ENCODE measurements around the gene MDM2.
"Not testable (repeated sequence)": the region's sequence is repeated elsewhere in the genome, so short reads cannot be mapped to it uniquely, and the experiment has no call there.

MDM2 gene

DNA sequence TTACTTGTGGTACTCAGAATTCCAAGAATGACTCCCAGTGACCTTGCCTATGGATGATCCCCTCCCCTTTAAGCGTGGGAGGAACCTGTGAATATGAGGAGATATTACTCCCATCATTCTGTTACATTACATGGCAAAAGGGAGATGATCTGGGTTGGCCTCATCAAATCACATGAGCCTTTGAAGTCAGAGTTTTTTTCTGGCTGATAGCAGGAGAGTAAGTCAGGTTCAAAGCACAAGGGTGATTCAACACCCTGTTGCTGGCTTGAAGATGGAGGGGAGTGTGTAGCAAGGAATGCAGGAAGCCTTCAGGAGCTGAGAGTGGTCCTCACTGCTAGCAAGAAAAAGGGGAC is 9.1 kb upstream of the MDM2 start:
- no peaks in the 10 kb centered on the region for H3K4me1 ChIP-seq (ENCODE audit: low read length)
- H2AFZ ChIP-seq (ENCODE audit: low read depth, low read length): no peak overlapping the region
- H4K20me1 ChIP-seq (ENCODE audit: insufficient read depth, low read length): no peaks in the 10 kb centered on the region
- TF ChIP-seq, protein P1, sequence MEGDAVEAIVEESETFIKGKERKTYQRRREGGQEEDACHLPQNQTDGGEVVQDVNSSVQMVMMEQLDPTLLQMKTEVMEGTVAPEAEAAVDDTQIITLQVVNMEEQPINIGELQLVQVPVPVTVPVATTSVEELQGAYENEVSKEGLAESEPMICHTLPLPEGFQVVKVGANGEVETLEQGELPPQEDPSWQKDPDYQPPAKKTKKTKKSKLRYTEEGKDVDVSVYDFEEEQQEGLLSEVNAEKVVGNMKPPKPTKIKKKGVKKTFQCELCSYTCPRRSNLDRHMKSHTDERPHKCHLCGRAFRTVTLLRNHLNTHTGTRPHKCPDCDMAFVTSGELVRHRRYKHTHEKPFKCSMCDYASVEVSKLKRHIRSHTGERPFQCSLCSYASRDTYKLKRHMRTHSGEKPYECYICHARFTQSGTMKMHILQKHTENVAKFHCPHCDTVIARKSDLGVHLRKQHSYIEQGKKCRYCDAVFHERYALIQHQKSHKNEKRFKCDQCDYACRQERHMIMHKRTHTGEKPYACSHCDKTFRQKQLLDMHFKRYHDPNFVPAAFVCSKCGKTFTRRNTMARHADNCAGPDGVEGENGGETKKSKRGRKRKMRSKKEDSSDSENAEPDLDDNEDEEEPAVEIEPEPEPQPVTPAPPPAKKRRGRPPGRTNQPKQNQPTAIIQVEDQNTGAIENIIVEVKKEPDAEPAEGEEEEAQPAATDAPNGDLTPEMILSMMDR (IDR thresholded peaks at IDR 0.05; ENCODE audit: low read depth, low read length): no peak
- no peak for TF ChIP-seq EZH2phosphoT487 (IDR thresholded peaks at IDR 0.05; ENCODE audit: low read depth)
- no peak overlapping the region for H3K4me2 ChIP-seq (ENCODE audit: low read length)
- H3K27me3 ChIP-seq (ENCODE audit: low read depth, low read length): no peaks in the 10 kb centered on the region
- no peak overlapping the region for H3K9ac ChIP-seq (ENCODE audit: low read length)
- no peak overlapping the region for H3K27ac ChIP-seq (ENCODE audit: low read length)
- H3K9me3 ChIP-seq (ENCODE audit: insufficient read depth, low read length): no peaks in the 10 kb centered on the region
- H3K79me2 ChIP-seq (ENCODE audit: low read length): no peaks in the 10 kb centered on the region
- H3K4me3 ChIP-seq (ENCODE audit: low read length): no peak overlapping the region
- H3K36me3 ChIP-seq (replicated peaks; ENCODE audit: low read depth, low read length): no peaks in the 10 kb centered on the region

DNA sequence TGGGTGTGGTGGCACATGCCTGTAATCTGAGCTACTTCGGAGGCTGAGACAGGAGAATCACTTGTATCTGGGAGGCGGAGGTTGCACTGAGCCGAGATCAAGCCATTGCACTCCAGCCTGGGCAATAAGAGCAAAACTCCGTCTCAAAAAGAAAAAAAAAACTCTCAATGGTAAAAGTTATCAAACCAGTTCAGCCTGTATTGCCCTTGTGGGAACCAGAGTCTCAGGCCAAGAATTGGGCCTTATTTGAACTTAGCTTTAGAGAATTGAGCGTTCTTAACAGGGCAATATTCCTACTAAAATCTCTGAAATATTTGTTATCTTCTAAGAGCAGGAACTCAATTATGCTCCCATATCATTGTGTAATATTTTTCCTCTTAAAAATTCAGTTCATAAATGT is 7.7 kb upstream of the MDM2 start:
- no peak overlapping the region for H3K27ac ChIP-seq (ENCODE audit: low read length)
- TF ChIP-seq, protein P1 (IDR thresholded peaks at IDR 0.05; ENCODE audit: low read depth, low read length): no peak
- TF ChIP-seq EZH2phosphoT487 (IDR thresholded peaks at IDR 0.05; ENCODE audit: low read depth): no peak

GRCh38 chr12:68801124-68801523 is 6.9 kb upstream of the MDM2 start:
- H2AFZ ChIP-seq (ENCODE audit: low read depth, low read length); H3K27me3 ChIP-seq (ENCODE audit: low read depth, low read length); H3K4me1 ChIP-seq (ENCODE audit: low read length); H3K9ac ChIP-seq (ENCODE audit: low read length); H3K4me2 ChIP-seq (ENCODE audit: low read length); H3K79me2 ChIP-seq (ENCODE audit: low read length); H4K20me1 ChIP-seq (ENCODE audit: insufficient read depth, low read length); H3K9me3 ChIP-seq (ENCODE audit: insufficient read depth, low read length); H3K36me3 ChIP-seq (replicated peaks; ENCODE audit: low read depth, low read length); H3K4me3 ChIP-seq (ENCODE audit: low read length); H3K27ac ChIP-seq (ENCODE audit: low read length): not testable (repeated sequence)

More for the DNA sequence above, 7.7 kb upstream of the MDM2 start:
- Histone ChIP-seq H2AFZ (ENCODE audit: low read depth, low read length) (no peak overlapping the region), H3K9me3 (ENCODE audit: insufficient read depth, low read length) (no peaks in the 10 kb centered on the region), H3K4me3 (ENCODE audit: low read length) (no peak overlapping the region), H4K20me1 (ENCODE audit: insufficient read depth, low read length) (no peaks in the 10 kb centered on the region), H3K4me1 (ENCODE audit: low read length) (no peaks in the 10 kb centered on the region), H3K9ac (ENCODE audit: low read length) (no peak overlapping the region), H3K36me3 (replicated peaks; ENCODE audit: low read depth, low read length) (no peaks in the 10 kb centered on the region), H3K79me2 (ENCODE audit: low read length) (no peaks in the 10 kb centered on the region), H3K4me2 (ENCODE audit: low read length) (no peak overlapping the region), H3K27me3 (ENCODE audit: low read depth, low read length) (no peaks in the 10 kb centered on the region)

- not testable (repeated sequence) for H3K4me3 ChIP-seq (ENCODE audit: low read length); H3K27me3 ChIP-seq (ENCODE audit: low read depth, low read length); H3K9ac ChIP-seq (ENCODE audit: low read length); H3K9me3 ChIP-seq (ENCODE audit: insufficient read depth, low read length); H3K4me1 ChIP-seq (ENCODE audit: low read length); H3K4me2 ChIP-seq (ENCODE audit: low read length); H2AFZ ChIP-seq (ENCODE audit: low read depth, low read length); H4K20me1 ChIP-seq (ENCODE audit: insufficient read depth, low read length); H3K27ac ChIP-seq (ENCODE audit: low read length); H3K79me2 ChIP-seq (ENCODE audit: low read length); H3K36me3 ChIP-seq (replicated peaks; ENCODE audit: low read depth, low read length)
Measured at GRCh38 chr12:68802372-68802745, 5.6 kb upstream of the MDM2 start.

DNA sequence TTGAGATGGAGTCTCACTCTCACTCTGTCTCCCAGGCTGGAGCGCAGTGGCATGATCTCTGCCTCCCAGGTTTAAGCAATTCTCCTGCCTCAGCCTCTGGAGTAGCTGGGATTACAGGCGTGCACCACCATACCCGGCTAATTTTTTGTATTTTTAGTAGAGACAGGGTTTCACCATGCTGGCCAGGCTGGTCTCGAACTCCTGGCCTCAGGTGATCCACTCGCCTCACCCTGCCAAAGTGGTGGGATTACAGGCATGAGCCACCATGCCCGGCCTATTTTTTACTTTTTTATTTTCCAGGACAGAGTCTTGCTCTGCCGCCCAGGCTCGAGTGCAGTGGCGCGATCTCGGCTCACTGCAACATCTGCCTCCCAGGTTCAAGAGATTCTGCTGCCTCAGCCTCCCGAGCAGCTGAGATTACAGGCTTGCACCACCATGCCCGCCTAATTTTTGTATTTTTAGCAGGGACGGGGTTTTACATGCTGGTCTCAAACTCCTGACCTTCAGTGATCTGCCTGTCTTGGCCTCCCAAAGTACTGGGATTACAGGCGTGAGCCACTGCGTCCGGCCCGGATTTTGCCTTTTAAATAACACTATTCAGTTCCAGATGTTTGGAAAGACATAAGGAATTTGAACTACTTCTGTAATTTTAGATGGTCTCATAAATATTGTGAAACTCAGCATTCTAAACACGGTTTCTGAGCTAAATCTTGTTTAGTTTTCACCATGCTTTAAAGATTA is 4.9 kb upstream of the MDM2 start:
- H2AFZ ChIP-seq (ENCODE audit: low read depth, low read length); H4K20me1 ChIP-seq (ENCODE audit: insufficient read depth, low read length); H3K9ac ChIP-seq (ENCODE audit: low read length); H3K4me3 ChIP-seq (ENCODE audit: low read length); H3K79me2 ChIP-seq (ENCODE audit: low read length); H3K9me3 ChIP-seq (ENCODE audit: insufficient read depth, low read length); H3K4me1 ChIP-seq (ENCODE audit: low read length); H3K36me3 ChIP-seq (replicated peaks; ENCODE audit: low read depth, low read length); H3K4me2 ChIP-seq (ENCODE audit: low read length); H3K27ac ChIP-seq (ENCODE audit: low read length); H3K27me3 ChIP-seq (ENCODE audit: low read depth, low read length): not testable (repeated sequence)

Data from OCI-LY3 (cell line).